GM12878 (cell line): ENCODE results near the gene ASGR1. TPM values are rescaled to one million over a fixed set of nuclear protein-coding genes. Genes with fewer than 3 reads are reported as not detected.

Source experiments
- NR2C1 ChIP-seq: fragments of 450-650 bp; IDR thresholded peaks from 2 replicates; pipeline ENCODE4 v1.6.1; 2017; ENCODE audit warnings: antibody characterized with exemption, mild to moderate bottlenecking, moderate library complexity
- polyA plus RNA-seq, 11 experiments: library from polyadenylated mRNA; depleted of rRNA in 4 of 11; unstranded in 6 of 11; stranded (reverse) in 5 of 11; fragments of >200 nt; fragmentation: Nextera tagmentation in 4 of 11; fragmentation: Illumina TruSeq in 1 of 11; extraction: Ambion mirVana in 4 of 11; extraction: Trizol in 1 of 11; gene quantifications; 1 replicate in 1 of 11; 2 replicates in 10 of 11; pipeline versions ENCODE4 v1.2.1 to v1.2.3, GENCODE V29; 2011 to 2016; ENCODE audit warnings: inconsistent platforms in 2 of 11, missing spikeins in 2 of 11, low read depth in 1 of 11
- total RNA-seq, 4 experiments: library from RNA; depleted of rRNA in 3 of 4; stranded (reverse); fragments of >200 nt in 3 of 4; fragmentation: Illumina TruSeq in 1 of 4; extraction: Trizol in 1 of 4; gene quantifications; 2 replicates each; pipeline versions ENCODE4 v1.2.1 to v1.2.3, GENCODE V29; 2013 to 2021
- TF ChIP-seq, protein P1 (sequence below): fragments of 450-650 bp; IDR thresholded peaks from 2 replicates; pipeline ENCODE4 v1.6.1; 2017; ENCODE audit warnings: mild to moderate bottlenecking, moderate library complexity
- TF ChIP-seq, protein P2 (sequence below): fragments of 450-650 bp; IDR thresholded peaks from 2 replicates; pipeline ENCODE4 v1.6.1; 2017; ENCODE audit warnings: mild to moderate bottlenecking
- TF ChIP-seq, protein P3 (sequence below): fragments of 450-650 bp; formaldehyde crosslinking; IDR thresholded peaks from 2 replicates; pipeline ENCODE4 v1.4.0; 2020; ENCODE audit warnings: mild to moderate bottlenecking, moderate library complexity

ASGR1 gene
- total and polyA plus RNA-seq, 10 of the 15 experiments (the other 5 are each of a cell fraction or from before 2014, with no cell fraction given), result 0.06 to 0.34 (median 0.14) TPM; not detected in 6

DNA sequence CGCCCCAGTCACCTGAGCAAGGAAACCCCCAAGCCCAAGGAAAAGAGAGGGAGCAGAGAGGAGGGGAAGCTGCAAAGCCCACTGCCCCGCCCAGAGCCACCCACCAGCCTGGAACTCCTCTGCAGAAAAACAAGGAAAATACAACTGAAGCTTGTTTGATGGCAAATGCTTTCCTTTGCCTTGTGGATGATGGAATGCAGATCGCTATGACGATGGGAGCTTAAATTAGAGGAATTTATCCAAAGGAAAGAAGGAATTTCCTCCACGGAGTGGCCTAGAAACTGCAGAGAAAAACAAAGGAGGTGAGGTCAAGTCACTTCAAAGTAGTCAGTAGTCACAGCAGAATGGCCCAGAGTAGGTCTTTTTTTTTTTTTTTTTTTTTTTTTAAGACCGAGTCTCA, 33.1 kb downstream of the ASGR1 start (continued):
- TF ChIP-seq, protein P1, sequence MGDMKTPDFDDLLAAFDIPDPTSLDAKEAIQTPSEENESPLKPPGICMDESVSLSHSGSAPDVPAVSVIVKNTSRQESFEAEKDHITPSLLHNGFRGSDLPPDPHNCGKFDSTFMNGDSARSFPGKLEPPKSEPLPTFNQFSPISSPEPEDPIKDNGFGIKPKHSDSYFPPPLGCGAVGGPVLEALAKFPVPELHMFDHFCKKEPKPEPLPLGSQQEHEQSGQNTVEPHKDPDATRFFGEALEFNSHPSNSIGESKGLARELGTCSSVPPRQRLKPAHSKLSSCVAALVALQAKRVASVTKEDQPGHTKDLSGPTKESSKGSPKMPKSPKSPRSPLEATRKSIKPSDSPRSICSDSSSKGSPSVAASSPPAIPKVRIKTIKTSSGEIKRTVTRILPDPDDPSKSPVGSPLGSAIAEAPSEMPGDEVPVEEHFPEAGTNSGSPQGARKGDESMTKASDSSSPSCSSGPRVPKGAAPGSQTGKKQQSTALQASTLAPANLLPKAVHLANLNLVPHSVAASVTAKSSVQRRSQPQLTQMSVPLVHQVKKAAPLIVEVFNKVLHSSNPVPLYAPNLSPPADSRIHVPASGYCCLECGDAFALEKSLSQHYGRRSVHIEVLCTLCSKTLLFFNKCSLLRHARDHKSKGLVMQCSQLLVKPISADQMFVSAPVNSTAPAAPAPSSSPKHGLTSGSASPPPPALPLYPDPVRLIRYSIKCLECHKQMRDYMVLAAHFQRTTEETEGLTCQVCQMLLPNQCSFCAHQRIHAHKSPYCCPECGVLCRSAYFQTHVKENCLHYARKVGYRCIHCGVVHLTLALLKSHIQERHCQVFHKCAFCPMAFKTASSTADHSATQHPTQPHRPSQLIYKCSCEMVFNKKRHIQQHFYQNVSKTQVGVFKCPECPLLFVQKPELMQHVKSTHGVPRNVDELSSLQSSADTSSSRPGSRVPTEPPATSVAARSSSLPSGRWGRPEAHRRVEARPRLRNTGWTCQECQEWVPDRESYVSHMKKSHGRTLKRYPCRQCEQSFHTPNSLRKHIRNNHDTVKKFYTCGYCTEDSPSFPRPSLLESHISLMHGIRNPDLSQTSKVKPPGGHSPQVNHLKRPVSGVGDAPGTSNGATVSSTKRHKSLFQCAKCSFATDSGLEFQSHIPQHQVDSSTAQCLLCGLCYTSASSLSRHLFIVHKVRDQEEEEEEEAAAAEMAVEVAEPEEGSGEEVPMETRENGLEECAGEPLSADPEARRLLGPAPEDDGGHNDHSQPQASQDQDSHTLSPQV, result no peak
- TF ChIP-seq, protein P2, sequence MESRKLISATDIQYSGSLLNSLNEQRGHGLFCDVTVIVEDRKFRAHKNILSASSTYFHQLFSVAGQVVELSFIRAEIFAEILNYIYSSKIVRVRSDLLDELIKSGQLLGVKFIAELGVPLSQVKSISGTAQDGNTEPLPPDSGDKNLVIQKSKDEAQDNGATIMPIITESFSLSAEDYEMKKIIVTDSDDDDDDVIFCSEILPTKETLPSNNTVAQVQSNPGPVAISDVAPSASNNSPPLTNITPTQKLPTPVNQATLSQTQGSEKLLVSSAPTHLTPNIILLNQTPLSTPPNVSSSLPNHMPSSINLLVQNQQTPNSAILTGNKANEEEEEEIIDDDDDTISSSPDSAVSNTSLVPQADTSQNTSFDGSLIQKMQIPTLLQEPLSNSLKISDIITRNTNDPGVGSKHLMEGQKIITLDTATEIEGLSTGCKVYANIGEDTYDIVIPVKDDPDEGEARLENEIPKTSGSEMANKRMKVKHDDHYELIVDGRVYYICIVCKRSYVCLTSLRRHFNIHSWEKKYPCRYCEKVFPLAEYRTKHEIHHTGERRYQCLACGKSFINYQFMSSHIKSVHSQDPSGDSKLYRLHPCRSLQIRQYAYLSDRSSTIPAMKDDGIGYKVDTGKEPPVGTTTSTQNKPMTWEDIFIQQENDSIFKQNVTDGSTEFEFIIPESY, result no peak
- TF ChIP-seq, protein P3, sequence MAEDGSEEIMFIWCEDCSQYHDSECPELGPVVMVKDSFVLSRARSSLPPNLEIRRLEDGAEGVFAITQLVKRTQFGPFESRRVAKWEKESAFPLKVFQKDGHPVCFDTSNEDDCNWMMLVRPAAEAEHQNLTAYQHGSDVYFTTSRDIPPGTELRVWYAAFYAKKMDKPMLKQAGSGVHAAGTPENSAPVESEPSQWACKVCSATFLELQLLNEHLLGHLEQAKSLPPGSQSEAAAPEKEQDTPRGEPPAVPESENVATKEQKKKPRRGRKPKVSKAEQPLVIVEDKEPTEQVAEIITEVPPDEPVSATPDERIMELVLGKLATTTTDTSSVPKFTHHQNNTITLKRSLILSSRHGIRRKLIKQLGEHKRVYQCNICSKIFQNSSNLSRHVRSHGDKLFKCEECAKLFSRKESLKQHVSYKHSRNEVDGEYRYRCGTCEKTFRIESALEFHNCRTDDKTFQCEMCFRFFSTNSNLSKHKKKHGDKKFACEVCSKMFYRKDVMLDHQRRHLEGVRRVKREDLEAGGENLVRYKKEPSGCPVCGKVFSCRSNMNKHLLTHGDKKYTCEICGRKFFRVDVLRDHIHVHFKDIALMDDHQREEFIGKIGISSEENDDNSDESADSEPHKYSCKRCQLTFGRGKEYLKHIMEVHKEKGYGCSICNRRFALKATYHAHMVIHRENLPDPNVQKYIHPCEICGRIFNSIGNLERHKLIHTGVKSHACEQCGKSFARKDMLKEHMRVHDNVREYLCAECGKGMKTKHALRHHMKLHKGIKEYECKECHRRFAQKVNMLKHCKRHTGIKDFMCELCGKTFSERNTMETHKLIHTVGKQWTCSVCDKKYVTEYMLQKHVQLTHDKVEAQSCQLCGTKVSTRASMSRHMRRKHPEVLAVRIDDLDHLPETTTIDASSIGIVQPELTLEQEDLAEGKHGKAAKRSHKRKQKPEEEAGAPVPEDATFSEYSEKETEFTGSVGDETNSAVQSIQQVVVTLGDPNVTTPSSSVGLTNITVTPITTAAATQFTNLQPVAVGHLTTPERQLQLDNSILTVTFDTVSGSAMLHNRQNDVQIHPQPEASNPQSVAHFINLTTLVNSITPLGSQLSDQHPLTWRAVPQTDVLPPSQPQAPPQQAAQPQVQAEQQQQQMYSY (CRISPR knock-in tag), result no peak
- no peak for TF ChIP-seq NR2C1
